Endothelial cell of umbilical vein (primary cell): Measurements from ENCODE around the gene SLC9A1. TPM values are rescaled to one million over a fixed set of nuclear protein-coding genes. Genes with fewer than 3 reads are reported as not detected.
"Not testable (repeated sequence)": the region's sequence is repeated elsewhere in the genome, so short reads cannot be mapped to it uniquely, and the experiment has no call there.

ENCODE experiments used
- BruUV-seq: library from RNA; stranded (reverse); fragments of 400-500 nt; replicated peaks from 2 replicates; lab custom pipeline; 2021; lab: Mats Ljungman, UMichigan
- CTCF ChIA-PET: fragments of 300-600, 350-600 bp; sonication (Branson Sonifier 250); formaldehyde crosslinking; loops from one replicate; lab custom pipeline; 2021; ENCODE audit warnings: antibody characterized with exemption, inconsistent platforms; lab: Charles Lee
- POLR2A ChIA-PET: fragments of 300-600, 350-600 bp; sonication (Branson Sonifier 250); formaldehyde crosslinking; loops from one replicate; lab custom pipeline; 2021; ENCODE audit warnings: antibody characterized with exemption, inconsistent platforms; lab: Charles Lee
- DNase-seq: peaks from one replicate; pipeline ENCODE4 v3.0.0-alpha.2; 2011; ENCODE audit warnings: low read depth, low spot score
- FAIRE-seq: peaks from 2 replicates; lab custom pipeline; 2011; peaks lifted over from hg19 to GRCh38; lab: Jason Lieb, UNC
- H2AFZ ChIP-seq: 2 replicates; pipeline ENCODE4 v1.6.0; 2012; ENCODE audit warnings: low read depth, low read length, control low read depth, inconsistent platforms
- H3K27ac ChIP-seq: 2 replicates; pipeline ENCODE4 v1.5.1; 2011; ENCODE audit warnings: low read depth, mild to moderate bottlenecking, control low read depth, low read length, moderate library complexity; ENCODE audit not compliant: insufficient read depth
- H3K27me3 ChIP-seq, 2 experiments: 2 replicates each; pipeline versions ENCODE4 v1.6.0 to v1.6.1; 2011; ENCODE audit warnings: low read length in 2 of 2, mixed read lengths in 1 of 2; ENCODE audit not compliant: control insufficient read depth in 2 of 2, insufficient read depth in 2 of 2
- H3K36me3 ChIP-seq, 2 experiments: 2 replicates in 1 of 2; 3 replicates in 1 of 2; pipeline ENCODE4 v1.5.1; 2011; ENCODE audit warnings: low read length in 2 of 2, mild to moderate bottlenecking in 1 of 2, moderate library complexity in 1 of 2; ENCODE audit not compliant: control insufficient read depth in 2 of 2, insufficient read depth in 2 of 2; ENCODE audit errors: extremely low read depth in 1 of 2
- H3K4me1 ChIP-seq: 3 replicates; pipeline ENCODE4 v1.5.1; 2011; ENCODE audit warnings: mild to moderate bottlenecking, low read length; ENCODE audit not compliant: control insufficient read depth, insufficient read depth; ENCODE audit errors: extremely low read depth
- H3K4me2 ChIP-seq: 2 replicates; pipeline ENCODE4 v1.6.1; 2011; ENCODE audit warnings: low read length, control low read depth, mixed read lengths; ENCODE audit not compliant: insufficient read depth
- H3K4me3 ChIP-seq, 3 experiments: fragments of 200-600 bp in 1 of 3; sonication (generic), shearing (Covaris generic) in 1 of 3; replicated peaks in 1 of 3; 2 replicates each; pipeline ENCODE4 v1.5.1; 2011 to 2016; ENCODE audit warnings: control low read depth in 3 of 3, low read length in 3 of 3, mild to moderate bottlenecking in 2 of 3, inconsistent platforms in 1 of 3, low read depth in 1 of 3, moderate library complexity in 1 of 3; ENCODE audit not compliant: insufficient read depth in 1 of 3
- H3K79me2 ChIP-seq: 2 replicates; pipeline ENCODE4 v1.6.0; 2012; ENCODE audit warnings: low read length, inconsistent platforms; ENCODE audit not compliant: control insufficient read depth, insufficient read depth
- H3K9ac ChIP-seq: replicated peaks from 2 replicates; pipeline ENCODE3; 2011; ENCODE audit warnings: low read length, control low read depth; ENCODE audit not compliant: insufficient read depth; ENCODE audit errors: extremely low read depth
- H3K9me1 ChIP-seq: replicated peaks from 3 replicates; pipeline ENCODE4 v1.6.0; 2011; ENCODE audit warnings: mild to moderate bottlenecking, low read length; ENCODE audit not compliant: control insufficient read depth, insufficient read depth; ENCODE audit errors: extremely low read depth
- H3K9me3 ChIP-seq: replicated peaks from 2 replicates; pipeline ENCODE4 v1.5.1; 2012; ENCODE audit warnings: low read length, inconsistent platforms; ENCODE audit not compliant: control insufficient read depth, insufficient read depth
- H4K20me1 ChIP-seq: replicated peaks from 2 replicates; pipeline ENCODE3; 2011; ENCODE audit warnings: mild to moderate bottlenecking, low read length; ENCODE audit not compliant: control insufficient read depth, insufficient read depth; ENCODE audit errors: extremely low read depth
- EZH2 ChIP-seq: IDR thresholded peaks from 2 replicates; pipeline ENCODE4 v1.6.1; 2012; ENCODE audit warnings: borderline replicate concordance, low read depth, mild to moderate bottlenecking, moderate library complexity, low read length, inconsistent platforms; ENCODE audit not compliant: severe bottlenecking
- FOS ChIP-seq: IDR thresholded peaks from 2 replicates; pipeline ENCODE4 v1.6.1; 2011; ENCODE audit warnings: mild to moderate bottlenecking, low read length, moderate library complexity, borderline replicate concordance; ENCODE audit not compliant: insufficient read depth
- GATA2 ChIP-seq: IDR thresholded peaks from 2 replicates; pipeline ENCODE4 v1.7.0; 2011; ENCODE audit warnings: low read depth, mild to moderate bottlenecking, moderate library complexity, mixed read lengths, low read length; ENCODE audit not compliant: insufficient read length, insufficient read depth
- JUN ChIP-seq: IDR thresholded peaks from 2 replicates; pipeline ENCODE4 v1.6.1; 2011; ENCODE audit warnings: borderline replicate concordance, low read depth; ENCODE audit not compliant: insufficient read length, insufficient read depth
- MYC ChIP-seq: IDR thresholded peaks from one replicate; pipeline ENCODE4 v1.6.1; 2011; ENCODE audit warnings: mild to moderate bottlenecking, low read depth, low read length
- POLR2A ChIP-seq: IDR thresholded peaks from 2 replicates; pipeline ENCODE4 v1.6.1; 2012; ENCODE audit warnings: low read depth, mild to moderate bottlenecking, control low read depth, low read length
- POLR2AphosphoS5 ChIP-seq: IDR thresholded peaks from 2 replicates; pipeline ENCODE4 v1.6.1; 2012; ENCODE audit warnings: low read depth, mild to moderate bottlenecking, control low read depth, low read length, moderate library complexity; ENCODE audit not compliant: insufficient read depth
- dilution Hi-C: fragments of 300-500 bp; cut with MboI; formaldehyde crosslinking; loops from one replicate; pipeline ENCODE4 v1.15.0; 2019; ENCODE audit warnings: low sequenced_read_pairs; ENCODE audit not compliant: extremely low pct_ligation_motif_present
- intact Hi-C: fragments of 100-400 bp; cut with micrococcal nuclease; formaldehyde crosslinking; loops from one replicate; pipeline ENCODE4 v1.10.0; 2022
- polyA plus RNA-seq, 4 experiments: library from polyadenylated mRNA; depleted of rRNA in 3 of 4; stranded (reverse) in 3 of 4; unstranded in 1 of 4; fragments of >200 nt; gene quantifications; 2 replicates each; pipeline versions ENCODE4 v1.2.1 to v1.2.3, GENCODE V29; 2011 to 2012; ENCODE audit warnings: missing spikeins in 1 of 4
- total RNA-seq: library from RNA; stranded (reverse); gene quantifications from 2 replicates; pipeline ENCODE4 v1.2.3, GENCODE V29; 2021
- TF ChIP-seq, protein P1 (sequence below): IDR thresholded peaks from 2 replicates; pipeline ENCODE4 v1.6.1; 2011; ENCODE audit not compliant: insufficient read depth, insufficient read length
- TF ChIP-seq, protein P2 (sequence below), 2 donors: IDR thresholded peaks; 1 replicate in 1 of 2; 2 replicates in 1 of 2; pipeline ENCODE4 v1.5.1; 2011; ENCODE audit warnings: low read length in 2 of 2, mild to moderate bottlenecking in 2 of 2, moderate library complexity in 2 of 2, control low read depth in 1 of 2, inconsistent platforms in 1 of 2, low read depth in 1 of 2; ENCODE audit not compliant: insufficient read depth in 1 of 2; ENCODE audit errors: extremely low read depth in 1 of 2

SLC9A1 gene
- total and polyA plus RNA-seq, 2 donors (not counting 3 experiments of a cell fraction or from before 2014, with no cell fraction given), result 22.8 to 59.2 TPM

DNA sequence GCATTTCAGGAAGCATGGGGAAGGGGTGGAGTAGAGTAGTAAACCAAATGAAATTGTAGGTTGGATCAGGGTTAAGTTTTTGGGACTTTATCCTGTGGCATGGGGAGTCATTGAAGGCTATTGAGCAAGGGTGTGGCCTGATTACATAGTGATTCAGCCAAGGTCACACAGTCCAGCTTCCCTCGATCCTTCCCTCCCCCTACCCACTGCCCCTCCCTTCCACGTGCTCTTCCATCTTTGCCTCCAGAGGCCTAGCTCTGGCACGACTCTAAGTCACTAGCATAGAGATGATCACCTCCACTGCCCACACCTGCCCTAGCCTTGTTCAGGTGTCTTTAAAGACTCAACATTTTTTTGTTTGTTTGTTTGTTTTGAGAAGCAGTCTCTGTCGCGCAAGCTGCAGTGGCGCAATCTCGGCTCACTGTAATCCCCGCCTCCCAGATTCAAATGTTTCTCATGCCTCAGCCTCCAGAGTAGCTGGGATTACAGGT lies 37.2 kb upstream of the SLC9A1 start:
- Histone ChIP-seq H3K4me3 (no peak overlapping the region), H4K20me1 (no peaks in the 10 kb centered on the region), H3K9me3 (no peaks in the 10 kb centered on the region), H2AFZ (no peak overlapping the region), H3K27me3 (no peaks in the 10 kb centered on the region), H3K4me2 (no peak overlapping the region), H3K27ac (no peak overlapping the region), H3K79me2 (no peaks in the 10 kb centered on the region), H3K9ac (no peak overlapping the region), H3K9me1 (no peaks in the 10 kb centered on the region), H3K4me1 (no peaks in the 10 kb centered on the region), H3K36me3 (no peaks in the 10 kb centered on the region)
- POLR2A ChIA-PET, result interaction anchor here (0.6 kb wide), 1 partner anchor 30 kb away, joined by 3 read pairs; no protein-coding TSS in a partner anchor
- CTCF ChIA-PET, result interaction anchor here (1.3 kb wide), 1 partner anchor 11 kb away, joined by 3 read pairs; no protein-coding TSS in a partner anchor
- intact Hi-C loops (no loop called here), dilution Hi-C loops (no loop called here)
- FAIRE-seq, result no peak
- no TSS peak for BruUV-seq
- no peak for TF ChIP-seq POLR2A
- TF ChIP-seq, protein P1, sequence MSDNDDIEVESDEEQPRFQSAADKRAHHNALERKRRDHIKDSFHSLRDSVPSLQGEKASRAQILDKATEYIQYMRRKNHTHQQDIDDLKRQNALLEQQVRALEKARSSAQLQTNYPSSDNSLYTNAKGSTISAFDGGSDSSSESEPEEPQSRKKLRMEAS, result no peak
- TF ChIP-seq, protein P2, sequence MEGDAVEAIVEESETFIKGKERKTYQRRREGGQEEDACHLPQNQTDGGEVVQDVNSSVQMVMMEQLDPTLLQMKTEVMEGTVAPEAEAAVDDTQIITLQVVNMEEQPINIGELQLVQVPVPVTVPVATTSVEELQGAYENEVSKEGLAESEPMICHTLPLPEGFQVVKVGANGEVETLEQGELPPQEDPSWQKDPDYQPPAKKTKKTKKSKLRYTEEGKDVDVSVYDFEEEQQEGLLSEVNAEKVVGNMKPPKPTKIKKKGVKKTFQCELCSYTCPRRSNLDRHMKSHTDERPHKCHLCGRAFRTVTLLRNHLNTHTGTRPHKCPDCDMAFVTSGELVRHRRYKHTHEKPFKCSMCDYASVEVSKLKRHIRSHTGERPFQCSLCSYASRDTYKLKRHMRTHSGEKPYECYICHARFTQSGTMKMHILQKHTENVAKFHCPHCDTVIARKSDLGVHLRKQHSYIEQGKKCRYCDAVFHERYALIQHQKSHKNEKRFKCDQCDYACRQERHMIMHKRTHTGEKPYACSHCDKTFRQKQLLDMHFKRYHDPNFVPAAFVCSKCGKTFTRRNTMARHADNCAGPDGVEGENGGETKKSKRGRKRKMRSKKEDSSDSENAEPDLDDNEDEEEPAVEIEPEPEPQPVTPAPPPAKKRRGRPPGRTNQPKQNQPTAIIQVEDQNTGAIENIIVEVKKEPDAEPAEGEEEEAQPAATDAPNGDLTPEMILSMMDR (IDR thresholded peaks at IDR 0.05; ENCODE audit: extremely low read depth in 1 of 2, insufficient read depth in 1 of 2, low read depth in 1 of 2, low read length in 2 of 2), result no peak
- TF ChIP-seq POLR2AphosphoS5, result no peak
- no peak for TF ChIP-seq FOS
- no peak for TF ChIP-seq MYC
- no peak for TF ChIP-seq EZH2
- no peak for TF ChIP-seq JUN
- TF ChIP-seq GATA2, result no peak
- no peak for DNase-seq

DNA sequence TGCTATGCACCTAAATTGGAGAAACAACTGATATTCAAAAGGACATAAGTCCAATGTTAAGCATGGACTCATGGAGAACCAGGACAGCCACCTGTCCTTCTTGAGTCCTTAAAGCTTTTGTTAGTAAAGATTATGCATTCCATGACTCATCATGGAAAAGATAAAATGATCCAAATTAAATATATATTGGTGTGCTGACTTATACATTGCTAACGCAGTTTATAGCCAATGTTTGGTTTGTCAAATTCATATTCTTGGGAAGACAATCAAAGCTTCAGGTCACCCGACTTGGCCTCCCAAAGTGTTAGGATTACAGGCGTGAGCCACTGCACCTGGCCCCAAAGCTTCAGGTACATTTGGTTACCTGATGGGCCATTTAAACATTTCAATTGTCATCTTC lies 29.7 kb upstream of the SLC9A1 start:
- H3K4me3 ChIP-seq, H2AFZ ChIP-seq, H3K4me2 ChIP-seq, POLR2A ChIA-PET, H3K9ac ChIP-seq, BruUV-seq, H3K27me3 ChIP-seq, DNase-seq, FAIRE-seq, H3K9me3 ChIP-seq, H3K4me1 ChIP-seq, H3K36me3 ChIP-seq, H3K79me2 ChIP-seq, H4K20me1 ChIP-seq, H3K9me1 ChIP-seq, H3K27ac ChIP-seq, intact Hi-C loops, dilution Hi-C loops: not testable (repeated sequence)
- CTCF ChIA-PET, result interaction anchor here (1.6 kb wide), 1 partner anchor 10 kb away, joined by 3 read pairs; no protein-coding TSS in a partner anchor
